Tibial nerve (tissue), 4 donors: ENCODE data around the gene PDRG1. TPM values are rescaled to one million over a fixed set of nuclear protein-coding genes. Genes with fewer than 3 reads are reported as not detected.

ENCODE experiments used
- DNase-seq, 2 donors: peaks; one replicate each; pipeline ENCODE4 v3.0.0-alpha.2; 2019; ENCODE audit warnings: low spot score in 2 of 2
- H3K27ac ChIP-seq, 4 donors: fragments of 200-600 bp; sonication (generic) in 3 of 4; one replicate each; pipeline ENCODE4 v1.5.1; 2017 to 2019; ENCODE audit warnings: mild to moderate bottlenecking in 1 of 4
- H3K27me3 ChIP-seq, 2 donors: fragments of 200-600 bp; sonication (generic) in 1 of 2; one replicate each; pipeline versions ENCODE4 v1.5.1 to v1.6.0; 2017 to 2019
- H3K36me3 ChIP-seq, 3 donors: fragments of 200-600 bp; sonication (generic); one replicate each; pipeline ENCODE4 v1.5.1; 2018 to 2019
- H3K4me1 ChIP-seq, 4 donors: fragments of 200-600 bp; sonication (generic) in 3 of 4; one replicate each; pipeline ENCODE4 v1.5.1; 2017 to 2019
- H3K4me3 ChIP-seq, 4 donors: fragments of 200-600 bp; sonication (generic) in 3 of 4; one replicate each; pipeline ENCODE4 v1.5.1; 2017 to 2019; ENCODE audit warnings: mild to moderate bottlenecking in 1 of 4, moderate library complexity in 1 of 4
- H3K9me3 ChIP-seq, 4 donors: fragments of 200-600 bp; sonication (generic) in 3 of 4; one replicate each; pipeline ENCODE4 v1.5.1; 2017 to 2019
- CTCF ChIP-seq, 5 experiments: fragments of 200-600 bp in 3 of 5; fragments of 450-650 bp in 2 of 5; sonication (generic) in 3 of 5; IDR thresholded peaks; one replicate each; pipeline ENCODE4 v1.5.1; 2016 to 2019; ENCODE audit warnings: antibody characterized with exemption in 5 of 5, mild to moderate bottlenecking in 3 of 5, moderate library complexity in 2 of 5
- EP300 ChIP-seq, 2 donors: sonication (generic); formaldehyde crosslinking; IDR thresholded peaks; one replicate each; pipeline ENCODE4 v1.6.1; 2017; ENCODE audit warnings: antibody characterized with exemption in 2 of 2, mild to moderate bottlenecking in 1 of 2
- POLR2A ChIP-seq, 2 donors: fragments of 450-650 bp; IDR thresholded peaks; one replicate each; pipeline ENCODE4 v1.6.1; 2017; ENCODE audit warnings: antibody characterized with exemption in 2 of 2, mild to moderate bottlenecking in 2 of 2, moderate library complexity in 2 of 2
- WGBS, 2 donors: methylation state at CpG; one replicate each; pipeline ENCODE4 v1.1.5; 2018; 5-methylcytosine and 5-hydroxymethylcytosine counted together
- total RNA-seq, 4 donors: library from RNA; depleted of rRNA; stranded (reverse); fragments of >200 nt; gene quantifications; one replicate each; pipeline ENCODE4 v1.1.0, GENCODE V29; 2016

The PDRG1 gene
- total RNA-seq, 4 donors from 2014 or later = 9.6 to 15.7 (median 11.0) TPM

- H3K4me1 ChIP-seq = peaks cover 0 to 5% (median 0%) of the 10 kb centered on the region in 4 donors
- 77 to 81% methylated on average over 2 of the region's 2 CpGs for WGBS, 2 donors
- no peak for DNase-seq
- peaks cover 2 to 12% of the 10 kb centered on the region in 2 donors for H3K27me3 ChIP-seq
- no peaks in the 10 kb centered on the region for H3K9me3 ChIP-seq
- H3K27ac ChIP-seq = no peak overlapping the region
- TF ChIP-seq EP300 (IDR thresholded peaks at IDR 0.05) (no peak), POLR2A (IDR thresholded peaks at IDR 0.05) (no peak), CTCF (IDR thresholded peaks at IDR 0.05) (no peak)
- no peaks in the 10 kb centered on the region for H3K36me3 ChIP-seq
- H3K4me3 ChIP-seq = no peak overlapping the region
These were observed 22.4 kb upstream of the PDRG1 start for GRCh38 chr20:31974296-31974695.

GRCh38 chr20:31972471-31973021 is 20.7 kb upstream of the PDRG1 start:
- no peak overlapping the region for H3K27ac ChIP-seq
- 16 to 17% methylated on average over 4 of the region's 4 CpGs for WGBS, 2 donors
- H3K9me3 ChIP-seq = no peaks in the 10 kb centered on the region
- peaks cover 3 to 25% of the 10 kb centered on the region in 2 donors for H3K27me3 ChIP-seq
- H3K4me1 ChIP-seq = peaks cover 0 to 17% (median 0%) of the 10 kb centered on the region in 4 donors
- TF ChIP-seq EP300 (IDR thresholded peaks at IDR 0.05) = no peak
- no peak for TF ChIP-seq CTCF (IDR thresholded peaks at IDR 0.05)
- TF ChIP-seq POLR2A (IDR thresholded peaks at IDR 0.05) = no peak
- no peak overlapping the region for H3K4me3 ChIP-seq
- DNase-seq = no peak
- H3K36me3 ChIP-seq = no peaks in the 10 kb centered on the region

GRCh38 chr20:31969991-31970390 is 18.1 kb upstream of the PDRG1 start:
- H3K4me3 ChIP-seq = no peak overlapping the region
- no peak overlapping the region for H3K27ac ChIP-seq
- H3K4me1 ChIP-seq = peaks cover 0 to 16% (median 0%) of the 10 kb centered on the region in 4 donors
- 68 to 69% methylated on average over 5 of the region's 5 CpGs for WGBS, 2 donors
- H3K9me3 ChIP-seq = no peaks in the 10 kb centered on the region
- H3K36me3 ChIP-seq = no peaks in the 10 kb centered on the region
- no peak for TF ChIP-seq POLR2A (IDR thresholded peaks at IDR 0.05)
- TF ChIP-seq EP300 (IDR thresholded peaks at IDR 0.05) = no peak
- no peak for TF ChIP-seq CTCF (IDR thresholded peaks at IDR 0.05)
- DNase-seq = no peak
- H3K27me3 ChIP-seq = peaks cover 3 to 44% of the 10 kb centered on the region in 2 donors

GRCh38 chr20:31968291-31969126 is 16.7 kb upstream of the PDRG1 start:
- peaks cover 3 to 44% of the 10 kb centered on the region in 2 donors for H3K27me3 ChIP-seq

GRCh38 chr20:31967830-31968249 is 16.0 kb upstream of the PDRG1 start, which contains the start of gene XKR7:
XKR7 (plus strand) TSS chr20:31968151; CDS start chr20:31968176, 25 bp downstream.
- Histone ChIP-seq H3K27me3 (peaks cover 3 to 44% of the 10 kb centered on the region in 2 donors), H3K4me1 (peaks cover 0 to 14% (median 0%) of the 10 kb centered on the region in 4 donors), H3K4me3 (peak within 1 kb of the TSS in 1 of 4 donors; percentile 35), H3K9me3 (no peaks in the 10 kb centered on the region), H3K36me3 (no peaks in the 10 kb centered on the region), H3K27ac (no peak within 1 kb of the TSS)
- no peak for TF ChIP-seq EP300 (IDR thresholded peaks at IDR 0.05)
- no peak for TF ChIP-seq POLR2A (IDR thresholded peaks at IDR 0.05)
- no peak for TF ChIP-seq CTCF (IDR thresholded peaks at IDR 0.05)
- WGBS, 2 donors = 1 to 3% methylated on average over 18 to 34 of the region's 38 CpGs
- no peak for DNase-seq

More at GRCh38 chr20:31968291-31969126, 16.7 kb upstream of the PDRG1 start:
- WGBS, 2 donors = 1 to 5% methylated on average over 40 of the region's 57 CpGs
- Histone ChIP-seq H3K27ac (no peak overlapping the region), H3K4me1 (peaks cover 0 to 14% (median 0%) of the 10 kb centered on the region in 4 donors), H3K36me3 (no peaks in the 10 kb centered on the region), H3K4me3 (peak overlapping the region in 1 of 4 donors; percentile 35), H3K9me3 (no peaks in the 10 kb centered on the region)
- TF ChIP-seq POLR2A (IDR thresholded peaks at IDR 0.05) = no peak
- peak in 1 of 2 donors; percentile 48 for TF ChIP-seq EP300 (IDR thresholded peaks at IDR 0.05)
- peak; percentile 27 to 57 for DNase-seq
